H1 (cell line): ENCODE measurements around the gene FCAR. TPM values are rescaled to one million over a fixed set of nuclear protein-coding genes. Genes with fewer than 3 reads are reported as not detected.
"Not testable (repeated sequence)": the region's sequence is repeated elsewhere in the genome, so short reads cannot be mapped to it uniquely, and the experiment has no call there.

ENCODE experiments used
- CTCF ChIA-PET: fragments of 300-600 bp; sonication (Branson Sonifier 250); formaldehyde crosslinking; loops from one replicate; lab custom pipeline; 2021; ENCODE audit not compliant: partially characterized antibody; lab: Charles Lee
- POLR2A ChIA-PET: fragments of 300-600 bp; sonication (Branson Sonifier 250); formaldehyde crosslinking; loops from one replicate; lab custom pipeline; 2021; ENCODE audit warnings: inconsistent platforms; ENCODE audit not compliant: partially characterized antibody; lab: Charles Lee
- DNase-seq, 2 experiments: peaks; one replicate each; pipeline versions ENCODE4 v3.0.0 to v3.0.0-alpha.2; 2010 to 2022; ENCODE audit warnings: low spot score in 2 of 2, low read depth in 1 of 2, mixed read lengths in 1 of 2
- FAIRE-seq: peaks from 2 replicates; lab custom pipeline; 2011; peaks lifted over from hg19 to GRCh38; lab: Jason Lieb, UNC
- H2AFZ ChIP-seq: 2 replicates; pipeline ENCODE4 v1.8.1; 2012; ENCODE audit warnings: low read length, inconsistent platforms
- H2AK5ac ChIP-seq: 2 replicates; pipeline ENCODE4 v1.6.1; 2013; ENCODE audit warnings: low read depth, low read length
- H2BK120ac ChIP-seq: replicated peaks from 2 replicates; pipeline ENCODE3; 2013; ENCODE audit warnings: low read depth, low read length, inconsistent platforms
- H2BK12ac ChIP-seq: 2 replicates; pipeline ENCODE4 v1.6.1; 2013; ENCODE audit warnings: low read depth, low read length
- H2BK15ac ChIP-seq: 2 replicates; pipeline ENCODE4 v1.6.1; 2013; ENCODE audit warnings: low read length
- H2BK20ac ChIP-seq: 2 replicates; pipeline ENCODE4 v1.6.1; 2013; ENCODE audit warnings: low read length
- H2BK5ac ChIP-seq: 2 replicates; pipeline ENCODE4 v1.6.1; 2013; ENCODE audit warnings: low read depth, low read length
- H3K14ac ChIP-seq: 2 replicates; pipeline ENCODE4 v1.6.1; 2013; ENCODE audit warnings: inconsistent platforms; ENCODE audit not compliant: insufficient read length
- H3K18ac ChIP-seq: 2 replicates; pipeline ENCODE4 v1.6.1; 2013; ENCODE audit warnings: low read length; ENCODE audit errors: extremely low read depth
- H3K23ac ChIP-seq: 2 replicates; pipeline ENCODE4 v1.6.1; 2013; ENCODE audit warnings: inconsistent platforms; ENCODE audit not compliant: insufficient read length
- H3K23me2 ChIP-seq: 2 replicates; pipeline ENCODE4 v1.6.1; 2013; ENCODE audit warnings: low read depth, low read length
- H3K27ac ChIP-seq: 2 replicates; pipeline ENCODE4 v1.6.1; 2011; ENCODE audit warnings: low read depth, low read length, inconsistent platforms
- H3K27me3 ChIP-seq, 4 experiments: replicated peaks in 1 of 4; 1 replicate in 1 of 4; 2 replicates in 3 of 4; pipeline versions ENCODE4 v1.6.1 to v1.8.1; 2011 to 2013; ENCODE audit warnings: low read length in 3 of 4, mild to moderate bottlenecking in 3 of 4, inconsistent platforms in 2 of 4, mixed read lengths in 2 of 4, moderate library complexity in 1 of 4; ENCODE audit not compliant: control insufficient read depth in 3 of 4, insufficient read depth in 3 of 4; ENCODE audit errors: extremely low read depth in 1 of 4
- H3K36me3 ChIP-seq, 4 experiments: 2 replicates each; pipeline versions ENCODE4 v1.6.1 to v1.8.1; 2011 to 2013; ENCODE audit warnings: mild to moderate bottlenecking in 4 of 4, low read length in 3 of 4, moderate library complexity in 2 of 4, control low read depth in 1 of 4, inconsistent platforms in 1 of 4; ENCODE audit not compliant: insufficient read depth in 4 of 4, control insufficient read depth in 2 of 4
- H3K4ac ChIP-seq: replicated peaks from 2 replicates; pipeline ENCODE3; 2013; ENCODE audit warnings: low read length, low read depth, mixed read lengths, inconsistent platforms; ENCODE audit not compliant: insufficient read length
- H3K4me1 ChIP-seq, 4 experiments: replicated peaks in 1 of 4; 1 replicate in 1 of 4; 2 replicates in 3 of 4; pipeline versions ENCODE4 v1.6.1 to v1.8.1; 2011 to 2013; ENCODE audit warnings: low read length in 3 of 4, inconsistent platforms in 2 of 4, mixed read lengths in 1 of 4; ENCODE audit not compliant: insufficient read depth in 4 of 4, control insufficient read depth in 3 of 4
- H3K4me2 ChIP-seq, 2 experiments: 2 replicates each; pipeline versions ENCODE4 v1.6.1 to v1.8.1; 2011 to 2013; ENCODE audit warnings: low read depth in 2 of 2, low read length in 2 of 2, control low read depth in 1 of 2, inconsistent platforms in 1 of 2, mild to moderate bottlenecking in 1 of 2; ENCODE audit not compliant: insufficient read depth in 1 of 2
- H3K4me3 ChIP-seq, 4 experiments: fragments of 200-600, 300-600 bp in 1 of 4; sonication (generic), shearing (Covaris generic), sonication (Bioruptor Twin) in 1 of 4; 2 replicates each; pipeline versions ENCODE4 v1.5.1 to v1.8.1; 2011 to 2016; ENCODE audit warnings: low read length in 4 of 4, low read depth in 3 of 4, control low read depth in 2 of 4, inconsistent platforms in 2 of 4, mild to moderate bottlenecking in 2 of 4, mixed read lengths in 1 of 4, moderate library complexity in 1 of 4; ENCODE audit not compliant: insufficient read depth in 2 of 4; ENCODE audit errors: extremely low read depth in 1 of 4
- H3K56ac ChIP-seq: replicated peaks from 2 replicates; pipeline ENCODE3; 2013; ENCODE audit warnings: low read depth, mild to moderate bottlenecking, mixed read lengths, low read length, inconsistent platforms; ENCODE audit not compliant: insufficient read length
- H3K79me1 ChIP-seq: 2 replicates; pipeline ENCODE4 v1.6.1; 2013; ENCODE audit warnings: low read depth, low read length, control low read depth
- H3K79me2 ChIP-seq, 2 experiments: 2 replicates each; pipeline versions ENCODE4 v1.6.1 to v1.8.1; 2012 to 2013; ENCODE audit warnings: low read length in 2 of 2, mild to moderate bottlenecking in 2 of 2, inconsistent platforms in 1 of 2; ENCODE audit not compliant: insufficient read depth in 2 of 2, control insufficient read depth in 1 of 2
- H3K9ac ChIP-seq, 4 experiments: replicated peaks in 1 of 4; 1 replicate in 1 of 4; 2 replicates in 3 of 4; pipeline versions ENCODE4 v1.6.1 to v1.8.1; 2011 to 2013; ENCODE audit warnings: low read depth in 3 of 4, low read length in 3 of 4, control low read depth in 2 of 4, mild to moderate bottlenecking in 2 of 4, moderate library complexity in 2 of 4, inconsistent platforms in 1 of 4; ENCODE audit errors: extremely low read depth in 1 of 4
- H3K9me3 ChIP-seq, 2 experiments: 2 replicates each; pipeline versions ENCODE4 v1.6.1 to v1.8.1; 2012 to 2013; ENCODE audit warnings: mild to moderate bottlenecking in 2 of 2, moderate library complexity in 2 of 2, control low read depth in 1 of 2, inconsistent platforms in 1 of 2, low read depth in 1 of 2, low read length in 1 of 2, mixed read lengths in 1 of 2; ENCODE audit not compliant: insufficient read depth in 2 of 2
- H4K20me1 ChIP-seq, 2 experiments: replicated peaks in 1 of 2; 2 replicates each; pipeline versions ENCODE3 to v1.8.1; 2011 to 2013; ENCODE audit warnings: inconsistent platforms in 2 of 2, low read length in 2 of 2, mild to moderate bottlenecking in 1 of 2; ENCODE audit not compliant: insufficient read depth in 2 of 2, control insufficient read depth in 1 of 2
- H4K5ac ChIP-seq: 2 replicates; pipeline ENCODE4 v1.6.1; 2013; ENCODE audit warnings: low read length, low read depth, mixed read lengths, inconsistent platforms; ENCODE audit not compliant: insufficient read length
- H4K8ac ChIP-seq: 2 replicates; pipeline ENCODE4 v1.8.0; 2013; ENCODE audit warnings: mild to moderate bottlenecking, moderate library complexity, low read length, inconsistent platforms; ENCODE audit not compliant: insufficient read depth; ENCODE audit errors: extremely low read depth
- H4K91ac ChIP-seq: replicated peaks from 2 replicates; pipeline ENCODE3; 2013; ENCODE audit warnings: low read length, mixed read lengths, inconsistent platforms; ENCODE audit not compliant: insufficient read length
- KDM1A ChIP-seq: fragments of 200-600, 300-600 bp; sonication (generic); IDR thresholded peaks from 2 replicates; pipeline ENCODE4 v1.7.1; 2016; ENCODE audit warnings: mild to moderate bottlenecking, low read length, borderline replicate concordance
- MAFK ChIP-seq: IDR thresholded peaks from 2 replicates; pipeline ENCODE4 v1.6.1; 2012; ENCODE audit warnings: low read depth, mild to moderate bottlenecking, improper control_type of control experiment, low read length
- WGBS, 2 experiments: shearing (Covaris generic) in 1 of 2; methylation state at CpG; one replicate each; pipeline versions ENCODE4 v1.1.6 to v1.1.7; 2013 to 2015; ENCODE audit warnings: low lambda C conversion rate in 2 of 2, mixed read lengths in 2 of 2, inconsistent platforms in 1 of 2, low coverage in 1 of 2, missing lambda C conversion rate in 1 of 2; ENCODE audit not compliant: insufficient replicate concordance in 2 of 2, insufficient coverage in 1 of 2, insufficient read length in 1 of 2; ENCODE audit errors: extremely low coverage in 1 of 2, missing lambda C conversion rate in 1 of 2; 5-methylcytosine and 5-hydroxymethylcytosine counted together
- polyA plus RNA-seq, 7 experiments: library from polyadenylated mRNA; depleted of rRNA in 3 of 7; stranded (reverse) in 5 of 7; unstranded in 2 of 7; fragments of >200 nt in 5 of 7; fragments of 200-250 nt in 2 of 7; gene quantifications; 1 replicate in 5 of 7; 2 replicates in 1 of 7; 4 replicates in 1 of 7; pipeline versions ENCODE4 v1.2.1 to v1.2.3, GENCODE V29; 2011 to 2013; ENCODE audit warnings: missing spikeins in 2 of 7, mixed read lengths in 2 of 7
- total RNA-seq: library from RNA; stranded (reverse); fragmentation: NEBNext Ultra II Directional; extraction: Animal tissue kit (Norgen Biotek cat#: 25700); gene quantifications from 2 replicates; pipeline ENCODE4 v1.2.1, GENCODE V29; 2021
- TF ChIP-seq, protein P1 (sequence below), 3 experiments: IDR thresholded peaks; 1 replicate in 2 of 3; 2 replicates in 1 of 3; pipeline versions ENCODE4 v1.5.1 to v1.6.1; 2011; ENCODE audit warnings: low read length in 3 of 3, mild to moderate bottlenecking in 3 of 3, inconsistent platforms in 2 of 3, low read depth in 1 of 3, moderate library complexity in 1 of 3; ENCODE audit not compliant: insufficient read depth in 1 of 3; ENCODE audit errors: control extremely low read depth in 1 of 3

The FCAR gene
- total and polyA plus RNA-seq, 2 of the 8 experiments (the other 6 are each of a cell fraction or from before 2014, with no cell fraction given): not detected

DNA sequence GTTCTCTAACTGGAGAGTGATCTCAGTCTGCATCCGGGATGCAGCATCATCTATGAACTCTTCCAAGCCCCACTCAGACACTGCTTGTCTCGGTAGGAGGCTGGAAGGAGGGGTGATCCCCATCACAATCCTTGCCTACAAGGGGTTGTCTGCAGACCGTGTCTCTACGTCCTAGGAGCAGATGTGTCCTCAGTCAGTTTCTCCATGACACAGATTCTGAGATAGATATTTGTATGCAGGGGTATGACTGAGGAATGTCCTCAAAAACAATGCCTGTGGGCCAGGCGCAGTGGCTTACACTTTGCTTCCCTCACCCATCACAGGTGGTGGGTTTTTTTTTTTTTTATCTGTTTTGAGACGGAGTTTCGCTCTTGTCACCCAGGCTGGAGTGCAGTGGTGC, 32.8 kb downstream of the FCAR start (continued):
- TF ChIP-seq, protein P1, sequence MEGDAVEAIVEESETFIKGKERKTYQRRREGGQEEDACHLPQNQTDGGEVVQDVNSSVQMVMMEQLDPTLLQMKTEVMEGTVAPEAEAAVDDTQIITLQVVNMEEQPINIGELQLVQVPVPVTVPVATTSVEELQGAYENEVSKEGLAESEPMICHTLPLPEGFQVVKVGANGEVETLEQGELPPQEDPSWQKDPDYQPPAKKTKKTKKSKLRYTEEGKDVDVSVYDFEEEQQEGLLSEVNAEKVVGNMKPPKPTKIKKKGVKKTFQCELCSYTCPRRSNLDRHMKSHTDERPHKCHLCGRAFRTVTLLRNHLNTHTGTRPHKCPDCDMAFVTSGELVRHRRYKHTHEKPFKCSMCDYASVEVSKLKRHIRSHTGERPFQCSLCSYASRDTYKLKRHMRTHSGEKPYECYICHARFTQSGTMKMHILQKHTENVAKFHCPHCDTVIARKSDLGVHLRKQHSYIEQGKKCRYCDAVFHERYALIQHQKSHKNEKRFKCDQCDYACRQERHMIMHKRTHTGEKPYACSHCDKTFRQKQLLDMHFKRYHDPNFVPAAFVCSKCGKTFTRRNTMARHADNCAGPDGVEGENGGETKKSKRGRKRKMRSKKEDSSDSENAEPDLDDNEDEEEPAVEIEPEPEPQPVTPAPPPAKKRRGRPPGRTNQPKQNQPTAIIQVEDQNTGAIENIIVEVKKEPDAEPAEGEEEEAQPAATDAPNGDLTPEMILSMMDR (IDR thresholded peaks at IDR 0.05; ENCODE audit: control extremely low read depth in 1 of 3, insufficient read depth in 1 of 3, low read depth in 1 of 3, low read length in 3 of 3): no peak
- TF ChIP-seq MAFK (no peak), KDM1A (no peak)
- TF ChIP-seq, all 59 proteins: peak for 0

DNA sequence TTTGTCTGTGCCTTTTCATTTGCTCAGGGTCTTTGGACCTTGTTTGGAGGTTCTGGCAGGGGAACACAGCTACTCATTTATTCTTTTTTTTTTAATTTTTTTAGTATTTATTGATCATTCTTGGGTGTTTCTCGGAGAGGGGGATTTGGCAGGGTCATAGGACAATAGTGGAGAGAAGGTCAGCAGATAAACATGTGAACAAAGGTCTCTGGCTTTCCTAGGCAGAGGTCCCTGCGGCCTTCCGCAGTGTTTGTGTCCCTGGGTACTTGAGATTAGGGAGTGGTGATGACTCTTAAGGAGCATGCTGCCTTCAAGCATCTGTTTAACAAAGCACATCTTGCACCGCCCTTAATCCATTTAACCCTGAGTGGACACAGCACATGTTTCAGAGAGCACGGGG, 33.9 kb downstream of the FCAR start:
- H4K91ac ChIP-seq, H3K79me1 ChIP-seq, H2BK5ac ChIP-seq, H3K4me1 ChIP-seq, H2AFZ ChIP-seq, H3K14ac ChIP-seq, H3K18ac ChIP-seq, H3K23ac ChIP-seq, H3K79me2 ChIP-seq, CTCF ChIA-PET, POLR2A ChIA-PET, FAIRE-seq, H3K56ac ChIP-seq, H3K27me3 ChIP-seq, H3K23me2 ChIP-seq, H3K9me3 ChIP-seq, H2BK20ac ChIP-seq, H2AK5ac ChIP-seq, H3K36me3 ChIP-seq, H3K4me3 ChIP-seq, H2BK120ac ChIP-seq, H3K4ac ChIP-seq, DNase-seq, H2BK15ac ChIP-seq, H4K5ac ChIP-seq, H3K4me2 ChIP-seq, H3K27ac ChIP-seq, H4K20me1 ChIP-seq, H3K9ac ChIP-seq, H2BK12ac ChIP-seq, H4K8ac ChIP-seq: not testable (repeated sequence)
- 96% methylated on average over 2 of the region's 5 CpGs; no CpG with 5 or more reads in 1 of the 2 experiments for WGBS, 2 experiments
